ENCODE results near the gene GPHA2. TPM values are rescaled to one million over a fixed set of nuclear protein-coding genes. Genes with fewer than 3 reads are reported as not detected.

Gene GPHA2
- polyA plus RNA-seq, 1 experiment: not detected

GRCh38 chr11:64970731-64971151, 35.0 kb upstream of the GPHA2 start:
- Histone ChIP-seq H3K4me3 (ENCODE audit: low read depth, low read length) (no peak overlapping the region), H3K27ac (ENCODE audit: low read depth, low read length) (no peak overlapping the region), H3K9me3 (ENCODE audit: control insufficient read depth, insufficient read depth, low read length) (peaks cover 8% of the 10 kb centered on the region; the same call in 1 of the 2 replicates), H3K27me3 (ENCODE audit: control insufficient read depth, insufficient read depth, low read length) (no peaks in the 10 kb centered on the region)
- no peak for TF ChIP-seq CTCF (IDR thresholded peaks at IDR 0.05; ENCODE audit: low read depth, low read length)
- CTCF ChIA-PET: no interaction called here
- DNase-seq (ENCODE audit: low read depth, low spot score): no peak
- POLR2A ChIA-PET: no interaction called here

GRCh38 chr11:64969209-64969608, 33.5 kb upstream of the GPHA2 start:
- DNase-seq (ENCODE audit: low read depth, low spot score): peak; percentile 7
- ChIA-PET CTCF (no interaction called here), POLR2A (no interaction called here)
- no peak for TF ChIP-seq CTCF (IDR thresholded peaks at IDR 0.05; ENCODE audit: low read depth, low read length)
- Histone ChIP-seq H3K4me3 (ENCODE audit: low read depth, low read length) (no peak overlapping the region), H3K9me3 (ENCODE audit: control insufficient read depth, insufficient read depth, low read length) (peaks cover 8% of the 10 kb centered on the region; the same call in 1 of the 2 replicates), H3K27me3 (ENCODE audit: control insufficient read depth, insufficient read depth, low read length) (no peaks in the 10 kb centered on the region), H3K27ac (ENCODE audit: low read depth, low read length) (no peak overlapping the region)

GRCh38 chr11:64967375-64967774, 31.7 kb upstream of the GPHA2 start:
- Histone ChIP-seq H3K27me3 (ENCODE audit: control insufficient read depth, insufficient read depth, low read length) (peaks cover 3% of the 10 kb centered on the region), H3K4me3 (ENCODE audit: low read depth, low read length) (no peak overlapping the region), H3K9me3 (ENCODE audit: control insufficient read depth, insufficient read depth, low read length) (peaks cover 8% of the 10 kb centered on the region; the same call in 1 of the 2 replicates), H3K27ac (ENCODE audit: low read depth, low read length) (no peak overlapping the region)
- TF ChIP-seq CTCF (IDR thresholded peaks at IDR 0.05; ENCODE audit: low read depth, low read length): no peak
- CTCF ChIA-PET: no interaction called here
- POLR2A ChIA-PET: no interaction called here
- DNase-seq (ENCODE audit: low read depth, low spot score): no peak

- DNase-seq (ENCODE audit: low read depth, low spot score): no peak
- TF ChIP-seq CTCF (IDR thresholded peaks at IDR 0.05; ENCODE audit: low read depth, low read length): no peak
- CTCF ChIA-PET: interaction anchor here (0.7 to 1.6 kb wide), 3 partner anchors 10 to 275 kb away, joined by 3 read pairs; no protein-coding TSS in a partner anchor
- POLR2A ChIA-PET: no interaction called here
- H3K27ac ChIP-seq (ENCODE audit: low read depth, low read length): no peak overlapping the region
- no peak overlapping the region for H3K4me3 ChIP-seq (ENCODE audit: low read depth, low read length)
- peaks cover 14% of the 10 kb centered on the region for H3K27me3 ChIP-seq (ENCODE audit: control insufficient read depth, insufficient read depth, low read length)
- no peaks in the 10 kb centered on the region for H3K9me3 ChIP-seq (ENCODE audit: control insufficient read depth, insufficient read depth, low read length)
Measured at GRCh38 chr11:64963072-64963631, 27.5 kb upstream of the GPHA2 start.

- no peaks in the 10 kb centered on the region for H3K9me3 ChIP-seq (ENCODE audit: control insufficient read depth, insufficient read depth, low read length)
- CTCF ChIA-PET: interaction anchor here (0.8 kb wide), 1 partner anchor 73 kb away, joined by 3 read pairs; no protein-coding TSS in a partner anchor
- TF ChIP-seq CTCF (IDR thresholded peaks at IDR 0.05; ENCODE audit: low read depth, low read length): no peak
- peaks cover 14% of the 10 kb centered on the region for H3K27me3 ChIP-seq (ENCODE audit: control insufficient read depth, insufficient read depth, low read length)
- H3K4me3 ChIP-seq (ENCODE audit: low read depth, low read length): no peak overlapping the region
- POLR2A ChIA-PET: interaction anchor here (0.7 kb wide), 1 partner anchor 607 kb away, joined by 5 read pairs; no protein-coding TSS in a partner anchor
- H3K27ac ChIP-seq (ENCODE audit: low read depth, low read length): no peak overlapping the region
- DNase-seq (ENCODE audit: low read depth, low spot score): no peak
Measured at GRCh38 chr11:64960719-64961118, 25.0 kb upstream of the GPHA2 start.

All from AG04450 (cell line).